Measurements from ENCODE around the gene DTNA.
"Not testable (repeated sequence)": the region's sequence is repeated elsewhere in the genome, so short reads cannot be mapped to it uniquely, and the experiment has no call there.

The DTNA gene

DNA sequence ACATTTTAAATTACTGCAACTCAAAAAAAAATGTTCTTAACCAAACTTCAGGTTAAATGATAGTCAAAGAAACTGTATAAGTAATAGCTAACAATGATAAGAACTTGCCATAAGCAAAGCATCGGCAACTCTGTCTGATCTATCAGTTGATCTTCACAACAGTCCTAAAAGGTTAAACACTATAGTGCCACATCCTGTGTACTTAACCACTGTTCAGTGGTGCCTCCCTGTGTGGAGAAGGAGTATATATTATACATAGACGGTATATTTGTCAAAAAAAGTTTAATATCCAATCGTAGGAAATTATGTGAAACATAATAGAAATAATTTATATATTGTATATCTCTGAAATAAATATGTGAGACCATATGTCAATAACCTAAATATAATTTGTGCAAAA lies 13.0 kb downstream of the DTNA start:
- H3K4me3 ChIP-seq (ENCODE audit: low read length), result no peak overlapping the region
- DNase-seq (ENCODE audit: low read depth), result no peak
- TF ChIP-seq, protein P1, sequence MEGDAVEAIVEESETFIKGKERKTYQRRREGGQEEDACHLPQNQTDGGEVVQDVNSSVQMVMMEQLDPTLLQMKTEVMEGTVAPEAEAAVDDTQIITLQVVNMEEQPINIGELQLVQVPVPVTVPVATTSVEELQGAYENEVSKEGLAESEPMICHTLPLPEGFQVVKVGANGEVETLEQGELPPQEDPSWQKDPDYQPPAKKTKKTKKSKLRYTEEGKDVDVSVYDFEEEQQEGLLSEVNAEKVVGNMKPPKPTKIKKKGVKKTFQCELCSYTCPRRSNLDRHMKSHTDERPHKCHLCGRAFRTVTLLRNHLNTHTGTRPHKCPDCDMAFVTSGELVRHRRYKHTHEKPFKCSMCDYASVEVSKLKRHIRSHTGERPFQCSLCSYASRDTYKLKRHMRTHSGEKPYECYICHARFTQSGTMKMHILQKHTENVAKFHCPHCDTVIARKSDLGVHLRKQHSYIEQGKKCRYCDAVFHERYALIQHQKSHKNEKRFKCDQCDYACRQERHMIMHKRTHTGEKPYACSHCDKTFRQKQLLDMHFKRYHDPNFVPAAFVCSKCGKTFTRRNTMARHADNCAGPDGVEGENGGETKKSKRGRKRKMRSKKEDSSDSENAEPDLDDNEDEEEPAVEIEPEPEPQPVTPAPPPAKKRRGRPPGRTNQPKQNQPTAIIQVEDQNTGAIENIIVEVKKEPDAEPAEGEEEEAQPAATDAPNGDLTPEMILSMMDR (conservative IDR thresholded peaks at IDR 0.05; ENCODE audit: low read depth, low read length), result no peak

DNA sequence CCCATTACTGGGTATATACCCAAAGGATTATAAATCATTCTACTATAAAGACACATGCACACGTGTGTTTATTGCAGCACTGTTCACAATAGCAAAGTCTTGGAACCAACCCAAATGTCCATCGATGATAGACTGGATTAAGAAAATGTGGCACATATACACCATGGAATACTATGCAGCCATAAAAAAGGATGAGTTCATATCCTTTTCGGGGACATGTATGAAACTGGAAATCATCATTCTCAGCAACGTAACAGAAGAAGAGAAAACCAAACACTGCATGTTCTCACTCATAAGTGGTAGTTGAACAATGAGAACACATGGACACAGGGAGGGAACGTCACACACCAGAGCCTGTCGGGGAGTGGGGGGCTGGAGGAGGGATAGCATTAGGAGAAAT lies 15.6 kb downstream of the DTNA start:
- not testable (repeated sequence) for DNase-seq (ENCODE audit: low read depth)

DNA sequence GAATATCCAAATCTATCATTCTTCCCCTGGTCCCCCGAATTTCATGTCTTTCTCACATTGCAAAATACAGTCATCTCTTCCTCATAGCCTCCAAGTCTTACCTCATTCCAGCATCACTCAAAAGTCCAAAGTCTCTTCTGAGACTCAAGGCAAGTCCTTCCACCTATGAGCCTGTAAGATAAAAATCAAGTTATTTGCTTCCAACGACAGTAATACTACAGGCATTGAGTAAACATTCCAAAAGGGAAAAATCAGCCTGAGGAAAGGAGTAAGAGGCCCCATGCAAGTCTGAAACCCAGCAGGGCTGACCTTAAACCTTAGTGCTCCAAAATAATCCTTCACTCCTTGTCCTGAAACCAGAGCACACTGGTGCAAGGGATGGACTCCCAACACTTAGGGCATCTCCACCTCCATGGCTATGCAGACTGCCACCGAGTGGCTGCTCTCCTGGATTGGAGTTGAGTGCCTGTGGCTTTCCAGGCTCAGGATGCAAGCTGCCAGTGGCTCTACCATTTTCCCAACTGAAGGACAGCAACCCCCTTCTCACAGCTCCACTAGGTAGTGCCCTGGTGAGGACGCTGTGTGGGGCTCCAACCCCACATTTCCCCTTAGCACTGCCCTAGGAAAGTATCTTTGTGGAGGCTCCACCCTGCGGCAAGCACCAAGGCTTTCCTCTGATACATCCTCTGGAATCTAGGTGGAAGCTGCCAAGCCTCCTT lies 16.3 kb downstream of the DTNA start:
- H3K4me3 ChIP-seq (ENCODE audit: low read length), result no peak overlapping the region
- DNase-seq (ENCODE audit: low read depth), result no peak
- TF ChIP-seq, protein P1 (conservative IDR thresholded peaks at IDR 0.05; ENCODE audit: low read depth, low read length), result no peak

More for the DNA sequence above, 15.6 kb downstream of the DTNA start:
- not testable (repeated sequence) for H3K4me3 ChIP-seq (ENCODE audit: low read length)

DNA sequence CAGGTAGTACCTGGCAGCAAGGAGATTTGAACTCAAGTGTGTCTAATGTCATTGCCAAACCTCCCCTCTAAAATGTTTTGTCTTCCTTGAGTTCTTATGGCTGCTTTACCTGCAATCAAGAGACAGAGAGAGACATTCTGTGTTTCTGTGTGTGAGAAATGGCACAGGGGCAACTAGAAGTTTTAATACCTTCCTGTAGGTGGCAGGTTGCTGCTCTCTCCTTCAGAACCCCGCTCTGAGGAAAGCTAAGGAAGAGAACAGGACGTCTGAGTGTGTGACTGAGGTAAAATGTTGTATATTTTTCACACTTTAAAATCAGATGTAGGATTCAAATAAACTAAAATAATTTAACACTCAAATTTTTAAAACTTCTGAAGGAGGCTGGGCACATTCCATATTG lies 19.2 kb downstream of the DTNA start:
- TF ChIP-seq, protein P1 (conservative IDR thresholded peaks at IDR 0.05; ENCODE audit: low read depth, low read length), result peak; percentile 78
- DNase-seq (ENCODE audit: low read depth), result no peak

DNA sequence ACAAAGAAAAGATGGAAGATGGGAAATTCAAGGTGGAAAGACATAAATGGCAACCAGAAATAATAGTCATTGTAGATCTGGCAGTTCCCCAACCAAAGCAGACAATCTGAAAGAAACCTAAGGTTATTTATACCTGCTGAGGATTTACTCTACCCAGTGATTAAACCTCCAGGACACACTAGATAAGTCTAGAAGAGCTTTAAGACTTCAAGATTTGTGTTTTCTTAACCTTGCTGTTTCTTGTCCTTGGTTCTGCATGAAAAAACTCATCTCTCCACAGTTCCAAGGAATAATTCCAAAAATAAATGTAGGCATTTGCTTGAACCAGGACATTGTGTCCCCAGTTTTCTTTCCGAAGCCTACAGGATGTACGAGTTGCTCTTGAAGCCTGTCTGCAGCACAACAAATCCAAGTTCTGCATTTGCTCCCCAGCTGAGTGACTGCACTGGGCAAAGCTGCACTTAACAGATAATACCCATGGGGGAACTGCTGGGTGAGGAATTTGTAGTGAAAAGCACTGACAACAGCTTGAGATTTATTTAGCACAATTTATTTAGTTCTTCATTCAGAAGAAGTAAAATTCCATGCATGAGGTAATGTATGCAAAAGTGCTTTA lies 19.8 kb downstream of the DTNA start:
- no peak overlapping the region for H3K4me3 ChIP-seq (ENCODE audit: low read length)
- TF ChIP-seq, protein P1 (conservative IDR thresholded peaks at IDR 0.05; ENCODE audit: low read depth, low read length), result no peak
- DNase-seq (ENCODE audit: low read depth), result no peak

More for the DNA sequence above, 19.2 kb downstream of the DTNA start:
- H3K4me3 ChIP-seq (ENCODE audit: low read length), result no peak overlapping the region

DNA sequence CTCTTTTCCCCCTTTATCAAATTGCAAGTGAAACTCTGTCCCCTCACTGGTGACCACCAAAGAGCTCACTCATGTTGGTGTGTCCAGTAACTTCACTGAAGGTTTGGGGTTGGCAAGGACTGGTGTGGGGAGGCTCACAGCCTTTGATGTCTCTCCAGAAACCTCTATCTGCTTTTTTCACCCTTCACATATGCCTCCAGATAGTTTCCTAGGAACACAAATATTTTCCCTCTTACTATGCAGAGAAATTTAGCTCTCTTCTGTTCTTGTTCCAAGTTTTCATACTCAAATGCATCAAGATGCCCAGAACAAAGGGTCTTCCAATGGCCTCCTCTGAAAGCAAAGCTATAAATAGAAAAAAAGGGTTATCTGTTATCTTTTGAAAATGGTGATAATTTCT lies 20.7 kb downstream of the DTNA start:
- H3K4me3 ChIP-seq (ENCODE audit: low read length), result no peak overlapping the region
- TF ChIP-seq, protein P1 (conservative IDR thresholded peaks at IDR 0.05; ENCODE audit: low read depth, low read length), result no peak
- no peak for DNase-seq (ENCODE audit: low read depth)

DNA sequence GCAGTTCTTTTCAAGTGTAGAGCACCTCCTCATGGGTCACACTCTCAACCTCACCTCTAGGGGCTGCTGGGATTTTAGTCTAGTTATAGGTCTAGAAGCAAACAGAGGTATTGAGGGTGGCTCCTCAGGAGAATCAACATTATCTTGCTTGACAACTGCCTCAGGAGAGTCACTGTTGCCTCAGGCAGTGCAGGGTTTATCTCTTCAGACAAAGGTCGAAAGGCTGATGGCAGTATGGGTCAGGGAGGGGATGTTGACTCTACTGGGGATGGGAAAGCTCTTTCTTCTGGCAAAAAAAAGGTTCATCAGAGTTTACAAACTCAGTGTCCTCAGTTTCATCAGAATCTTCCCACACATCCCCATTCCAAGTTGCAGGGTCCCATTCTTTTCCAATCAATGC lies 24.0 kb downstream of the DTNA start:
- H3K4me3 ChIP-seq (ENCODE audit: low read length), result no peak overlapping the region
- TF ChIP-seq, protein P1 (conservative IDR thresholded peaks at IDR 0.05; ENCODE audit: low read depth, low read length), result no peak
- no peak for DNase-seq (ENCODE audit: low read depth)

DNA sequence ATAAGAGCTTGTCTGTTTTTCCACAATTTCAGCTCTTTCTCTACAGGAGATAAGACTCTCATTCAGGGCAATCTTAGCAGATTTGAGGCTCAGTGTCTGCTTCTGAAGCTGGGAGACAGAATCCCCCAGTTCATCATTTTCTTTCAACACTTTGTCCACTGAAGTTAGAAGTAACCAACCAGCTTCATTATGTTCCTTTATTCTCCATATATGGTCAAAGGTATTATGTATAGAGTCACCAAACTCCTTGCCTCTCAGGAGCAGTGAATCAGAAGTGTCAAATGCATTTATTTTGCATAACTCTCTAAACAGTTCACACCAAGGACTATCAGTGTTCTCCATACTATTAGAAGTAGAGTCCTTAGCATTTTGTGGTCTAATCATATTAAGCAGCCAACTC lies 24.4 kb downstream of the DTNA start:
- not testable (repeated sequence) for DNase-seq (ENCODE audit: low read depth); H3K4me3 ChIP-seq (ENCODE audit: low read length)

Data from retinal pigment epithelial cell (primary cell).